Subcutaneous abdominal adipose tissue (tissue), 5 donors: ENCODE measurements around the gene GART.

Experiments
- H3K27ac ChIP-seq: one replicate; pipeline ENCODE4 v1.7.0; 2013; ENCODE audit warnings: low read depth, mild to moderate bottlenecking, inconsistent platforms, low read length, moderate library complexity
- H3K27me3 ChIP-seq, 5 donors: one replicate each; pipeline ENCODE4 v1.7.0; 2013; ENCODE audit warnings: low read length in 5 of 5, inconsistent platforms in 1 of 5; ENCODE audit not compliant: control insufficient read depth in 5 of 5, insufficient read depth in 4 of 5
- H3K36me3 ChIP-seq, 5 donors: one replicate each; pipeline ENCODE4 v1.7.0; 2013; ENCODE audit warnings: low read length in 5 of 5; ENCODE audit not compliant: control insufficient read depth in 5 of 5, insufficient read depth in 5 of 5
- H3K4me1 ChIP-seq, 5 donors: one replicate each; pipeline ENCODE4 v1.7.0; 2013; ENCODE audit warnings: low read length in 5 of 5, mild to moderate bottlenecking in 3 of 5, moderate library complexity in 1 of 5; ENCODE audit not compliant: control insufficient read depth in 5 of 5, insufficient read depth in 5 of 5
- H3K4me3 ChIP-seq, 5 donors: one replicate each; pipeline ENCODE4 v1.7.0; 2013; ENCODE audit warnings: low read length in 5 of 5, low read depth in 1 of 5
- H3K9ac ChIP-seq, 5 donors: one replicate each; pipeline ENCODE4 v1.7.0; 2013; ENCODE audit warnings: low read length in 5 of 5, mild to moderate bottlenecking in 4 of 5, moderate library complexity in 3 of 5
- H3K9me3 ChIP-seq, 5 donors: one replicate each; pipeline ENCODE4 v1.7.0; 2013; ENCODE audit warnings: low read length in 5 of 5; ENCODE audit not compliant: control insufficient read depth in 5 of 5
- donor health status: healthy.
- donor health status: healthy.
- donor health status: healthy.
- donor health status: healthy.
- donor health status: healthy.

The GART gene

DNA sequence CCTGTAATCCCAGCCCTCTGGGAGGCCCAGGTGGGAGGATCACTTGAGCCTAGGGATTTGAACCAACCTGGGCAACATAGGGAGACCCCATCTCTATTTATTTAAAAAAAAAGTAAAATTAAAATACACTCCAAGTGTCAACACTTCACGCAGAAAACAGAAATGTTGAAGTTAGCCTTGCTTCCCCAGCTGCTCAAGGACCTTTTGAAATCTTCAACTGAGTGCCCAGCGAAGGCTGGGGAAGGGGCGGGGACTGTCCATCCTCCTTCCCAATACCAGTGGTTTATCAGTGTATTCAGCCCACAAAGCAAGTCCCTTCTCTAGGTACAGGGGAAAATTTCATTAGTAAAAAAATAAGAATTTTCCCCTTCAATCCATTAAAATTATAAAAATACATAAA lies 48.2 kb downstream of the GART start:
- H3K9me3 ChIP-seq = no peaks in the 10 kb centered on the region
- H3K36me3 ChIP-seq = no peaks in the 10 kb centered on the region
- H3K9ac ChIP-seq = no peak overlapping the region
- H3K27ac ChIP-seq = no peak overlapping the region
- H3K4me3 ChIP-seq = no peak overlapping the region
- H3K4me1 ChIP-seq = peaks cover 0 to 15% (median 13%) of the 10 kb centered on the region in 5 donors
- no peaks in the 10 kb centered on the region for H3K27me3 ChIP-seq

DNA sequence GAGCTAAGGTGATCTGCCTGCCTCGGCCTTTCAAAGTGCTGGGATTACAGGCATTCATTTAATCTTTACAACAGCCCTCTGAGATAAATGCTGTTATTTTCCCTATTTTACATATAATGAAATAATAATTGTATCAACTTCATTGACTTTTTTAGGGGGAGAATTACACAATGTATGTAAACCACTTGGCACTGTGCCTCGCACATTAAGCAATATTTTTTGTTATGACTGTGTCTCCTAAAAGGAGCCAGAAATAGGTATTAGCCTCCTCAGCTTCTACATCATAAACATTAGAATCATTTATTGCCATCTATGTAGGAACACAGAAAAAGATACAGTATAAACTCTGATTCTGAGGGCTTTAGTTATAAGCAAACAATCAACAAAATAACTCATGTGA lies 49.3 kb downstream of the GART start:
- Histone ChIP-seq H3K4me1 (peaks cover 0 to 15% (median 13%) of the 10 kb centered on the region in 5 donors), H3K27ac (no peak overlapping the region), H3K9ac (no peak overlapping the region), H3K9me3 (no peaks in the 10 kb centered on the region), H3K36me3 (no peaks in the 10 kb centered on the region), H3K27me3 (no peaks in the 10 kb centered on the region), H3K4me3 (no peak overlapping the region)

DNA sequence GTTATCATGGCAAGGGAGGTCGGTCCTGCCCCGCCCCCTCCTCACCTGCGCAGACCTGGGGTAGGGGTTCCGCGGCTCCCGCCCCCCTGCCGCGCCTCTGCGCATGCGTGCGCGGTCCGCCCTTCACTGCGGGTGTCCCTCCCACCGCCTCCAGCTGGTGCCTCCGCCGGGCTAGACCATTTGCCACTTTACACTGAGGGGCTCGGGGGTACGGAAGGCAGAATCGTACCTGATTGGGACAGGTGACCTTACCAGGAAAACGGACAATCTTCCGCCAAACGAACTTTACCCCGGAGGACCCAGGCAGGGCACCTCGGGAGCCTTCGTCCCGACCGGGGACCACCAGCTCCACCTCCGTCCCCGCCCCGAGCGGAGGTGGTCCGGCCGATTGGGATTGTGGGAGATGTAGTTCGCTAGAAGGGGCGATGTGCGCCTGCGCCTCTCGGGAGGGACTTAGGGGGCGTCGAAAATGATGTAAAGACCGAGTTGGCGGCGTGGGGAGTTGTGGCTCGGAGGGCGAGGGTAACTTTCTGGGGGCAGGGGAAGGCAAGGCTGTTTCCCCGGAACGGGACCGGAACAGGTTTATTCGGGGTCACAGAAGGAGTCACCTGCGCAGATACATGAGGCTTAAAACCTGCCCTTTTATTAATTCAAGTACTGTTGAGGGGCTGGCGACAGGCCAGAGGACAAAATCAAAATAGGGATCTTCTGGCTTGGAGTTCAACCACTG lies 50.4 kb downstream of the GART start, which contains the start of gene DNAJC28:
Gene DNAJC28 (minus strand): TSS at position 344 of the 730 bp plus-strand sequence. CDS start 2,323 bp downstream, outside the sequence.
- H3K27me3 ChIP-seq = no peaks in the 10 kb centered on the region

DNA sequence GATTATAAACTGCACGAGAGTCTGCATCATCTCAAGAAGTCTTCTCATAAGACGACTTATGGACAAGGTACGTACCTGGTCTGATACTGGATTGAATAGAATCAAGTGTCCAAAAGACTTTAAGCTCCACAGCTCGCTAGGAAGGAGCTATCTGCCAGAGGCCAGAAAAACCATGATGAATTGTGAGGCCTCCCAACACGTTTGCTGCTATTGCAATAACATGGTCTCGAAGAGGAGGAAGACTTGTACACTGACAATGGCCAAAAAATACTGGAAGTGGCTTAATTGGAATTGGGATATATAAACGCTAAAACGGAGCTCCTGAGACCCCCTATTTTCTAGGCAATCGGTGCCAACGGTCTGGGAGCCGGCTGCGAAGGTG lies 50.9 kb downstream of the GART start:
- Histone ChIP-seq H3K27ac (peak overlapping the region; percentile 74), H3K9ac (peak overlapping the region in 4 of 5 donors; percentile 68 to 83 (median 78)), H3K27me3 (no peaks in the 10 kb centered on the region)

More for the DNA sequence above, 50.4 kb downstream of the GART start, which contains the start of gene DNAJC28:
- Histone ChIP-seq H3K4me3 (peak within 1 kb of the TSS; percentile 92 to 96 (median 94)), H3K4me1 (peaks cover 0 to 15% (median 13%) of the 10 kb centered on the region in 5 donors), H3K9ac (peak within 1 kb of the TSS in 4 of 5 donors; percentile 68 to 83 (median 78)), H3K9me3 (no peaks in the 10 kb centered on the region), H3K27ac (peak within 1 kb of the TSS; percentile 74), H3K36me3 (no peaks in the 10 kb centered on the region)

DNA sequence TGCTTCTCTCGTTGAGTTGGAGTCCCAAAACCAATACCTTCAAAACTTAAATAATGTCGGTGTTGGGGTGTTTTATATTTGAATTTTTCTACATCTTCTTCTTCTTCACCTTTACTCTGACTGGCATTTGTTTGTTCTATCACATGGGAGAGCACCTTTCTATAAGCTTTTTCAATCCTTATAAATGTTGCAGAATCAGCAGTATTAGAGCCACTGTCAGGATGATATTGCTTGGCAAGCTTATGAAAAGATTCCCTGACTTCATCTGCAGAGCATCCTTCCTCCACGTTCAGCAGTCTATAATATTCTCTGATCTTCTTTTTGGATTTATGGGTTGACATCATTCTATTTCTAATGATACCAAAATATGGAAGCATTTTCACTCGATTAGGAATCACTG lies 53.0 kb downstream of the GART start:
- peaks cover 0 to 15% (median 13%) of the 10 kb centered on the region in 5 donors for H3K4me1 ChIP-seq
- H3K9ac ChIP-seq = no peak overlapping the region
- H3K27ac ChIP-seq = no peak overlapping the region
- no peaks in the 10 kb centered on the region for H3K9me3 ChIP-seq
- H3K27me3 ChIP-seq = no peaks in the 10 kb centered on the region
- no peak overlapping the region for H3K4me3 ChIP-seq
- no peaks in the 10 kb centered on the region for H3K36me3 ChIP-seq

More for the DNA sequence above, 50.9 kb downstream of the GART start:
- Histone ChIP-seq H3K4me1 (peaks cover 0 to 15% (median 13%) of the 10 kb centered on the region in 5 donors), H3K9me3 (no peaks in the 10 kb centered on the region), H3K4me3 (peak overlapping the region; percentile 92 to 96 (median 94)), H3K36me3 (no peaks in the 10 kb centered on the region)

DNA sequence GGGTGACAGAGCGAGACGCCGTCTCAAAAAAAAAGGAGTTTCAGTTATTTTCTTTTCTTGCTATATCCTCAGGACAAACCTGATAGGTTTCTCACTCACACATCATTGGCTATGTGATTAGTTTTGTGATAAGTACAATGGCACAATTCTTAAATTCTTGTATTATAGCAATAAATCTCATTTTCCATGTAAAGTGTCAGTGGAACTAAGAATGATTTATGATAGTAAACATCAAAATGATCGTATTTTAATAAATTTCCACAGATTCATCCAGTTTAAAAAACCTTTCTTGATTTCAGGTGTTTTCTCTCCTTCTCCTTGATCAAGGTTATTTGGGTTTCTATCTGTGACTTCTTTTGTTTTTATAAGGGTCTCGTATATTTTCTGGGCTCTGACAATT lies 53.9 kb downstream of the GART start:
- Histone ChIP-seq H3K9me3 (no peaks in the 10 kb centered on the region), H3K9ac (no peak overlapping the region), H3K4me1 (peaks cover 0 to 15% (median 13%) of the 10 kb centered on the region in 5 donors), H3K4me3 (no peak overlapping the region), H3K36me3 (no peaks in the 10 kb centered on the region), H3K27me3 (no peaks in the 10 kb centered on the region), H3K27ac (no peak overlapping the region)

DNA sequence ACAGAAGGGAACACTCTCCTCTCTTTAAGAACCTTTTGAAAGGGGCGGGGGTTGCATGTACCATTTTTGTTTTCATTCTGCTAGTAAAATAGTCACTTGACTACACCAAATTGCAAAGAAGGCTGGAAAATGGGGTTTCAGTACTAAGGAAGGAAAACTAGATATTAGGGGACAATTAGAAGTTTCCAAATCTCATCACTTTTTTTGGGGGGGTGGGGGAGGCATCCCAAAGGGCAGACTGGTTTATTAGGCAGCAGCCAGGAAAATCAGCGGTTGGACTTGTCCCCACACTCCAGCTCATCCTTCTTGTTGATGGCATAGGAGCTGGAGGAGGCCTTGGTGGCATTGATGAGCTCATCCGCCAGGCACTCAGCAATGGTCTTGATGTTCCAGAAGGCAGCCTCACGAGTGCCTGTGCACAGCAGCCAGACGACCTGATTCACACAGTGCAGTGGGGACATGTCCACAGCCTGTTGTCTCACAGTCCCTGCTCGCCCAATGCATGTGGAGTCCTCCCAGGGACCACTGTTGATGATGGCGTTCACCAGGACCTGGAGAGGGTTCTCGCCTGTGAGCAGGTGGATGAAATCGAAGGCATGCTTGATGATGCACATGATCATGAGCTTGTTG lies 60.5 kb downstream of the GART start:
- H3K36me3 ChIP-seq = no peaks in the 10 kb centered on the region
- H3K4me3 ChIP-seq = no peak overlapping the region

DNA sequence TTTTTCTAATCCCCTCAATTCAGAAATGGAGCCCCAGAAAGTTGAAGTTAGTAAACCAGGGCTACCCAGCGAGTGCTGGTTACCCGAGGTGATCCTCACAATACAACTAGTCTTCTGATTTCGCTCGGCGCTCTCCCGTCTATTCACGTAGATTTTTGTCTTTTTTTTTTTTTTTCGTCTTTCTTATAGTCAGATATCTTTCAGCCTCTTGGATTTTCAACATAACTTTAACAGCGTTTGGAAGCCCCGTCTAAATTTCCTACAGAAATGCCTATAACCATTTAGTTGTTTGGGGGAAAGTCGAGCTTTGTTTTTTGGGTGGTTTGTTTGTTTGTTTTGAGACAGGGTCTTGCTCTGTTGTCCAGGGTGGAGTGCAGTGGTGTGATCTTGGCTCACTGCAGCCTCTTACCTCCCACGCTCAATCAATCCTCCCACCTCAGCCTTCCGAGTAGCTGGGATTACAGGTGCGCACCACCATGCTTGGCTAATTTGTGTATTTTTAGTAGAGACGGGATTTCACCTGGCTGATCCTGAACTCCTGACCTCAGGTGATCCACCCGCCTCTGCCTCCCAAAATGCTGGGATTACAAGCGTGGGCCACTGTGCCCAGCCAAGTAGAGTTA lies 61.3 kb downstream of the GART start:
- Histone ChIP-seq H3K27me3 (no peaks in the 10 kb centered on the region), H3K36me3 (no peaks in the 10 kb centered on the region), H3K9me3 (no peaks in the 10 kb centered on the region), H3K27ac (peak overlapping the region; percentile 78), H3K4me1 (peaks cover 0 to 19% (median 17%) of the 10 kb centered on the region in 5 donors), H3K4me3 (peak overlapping the region; percentile 84 to 93 (median 86)), H3K9ac (peak overlapping the region; percentile 86 to 96 (median 87))

More for the DNA sequence above, 60.5 kb downstream of the GART start:
- Histone ChIP-seq H3K9me3 (no peaks in the 10 kb centered on the region), H3K9ac (no peak overlapping the region), H3K4me1 (peaks cover 0 to 19% (median 17%) of the 10 kb centered on the region in 5 donors), H3K27me3 (no peaks in the 10 kb centered on the region), H3K27ac (no peak overlapping the region)

DNA sequence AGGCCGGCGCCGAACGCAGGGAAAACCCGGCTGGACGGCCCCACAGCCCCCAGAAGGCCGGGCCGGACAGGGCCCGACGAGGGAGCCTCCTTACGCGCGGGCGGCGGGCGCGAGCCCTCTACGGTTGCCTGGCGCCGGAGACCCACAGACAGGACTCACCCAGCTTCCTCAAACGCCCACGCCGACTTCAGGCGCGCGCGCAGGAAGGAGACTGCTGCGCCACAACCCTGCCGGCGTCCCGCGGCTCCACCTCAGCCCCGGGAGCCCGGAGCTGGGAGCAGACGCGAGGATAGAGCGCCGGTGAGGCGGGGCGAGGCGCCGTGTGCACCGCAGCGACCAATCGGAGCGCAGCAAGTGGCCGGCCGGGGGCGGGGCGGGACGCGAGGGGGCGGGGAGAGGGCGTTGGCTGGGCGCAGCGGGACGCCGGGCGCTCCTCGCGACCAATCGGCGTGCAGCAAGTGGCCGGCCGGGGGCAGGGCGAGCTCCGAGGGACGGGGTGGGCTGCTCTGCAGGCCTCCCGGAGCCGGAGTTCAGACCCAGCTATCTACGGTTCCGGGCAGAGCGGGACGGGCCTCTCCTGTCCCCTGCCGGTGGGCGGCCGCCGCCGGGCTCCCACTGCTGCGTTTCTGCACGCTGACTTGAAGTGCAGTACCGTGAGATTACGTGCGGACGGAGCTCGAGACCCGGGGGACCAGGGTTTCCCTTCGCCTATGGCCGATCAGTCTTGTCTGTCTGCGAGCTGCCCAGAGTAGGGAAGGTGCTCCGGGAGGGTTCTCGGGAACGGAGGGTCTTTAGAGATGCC lies 62.0 kb downstream of the GART start, which contains the start of gene TMEM50B:
Gene TMEM50B (minus strand): TSS at position 296 of the 802 bp plus-strand sequence. CDS start 11,089 bp downstream, outside the sequence.
- peak within 1 kb of the TSS; percentile 94 for H3K27ac ChIP-seq
- no peaks in the 10 kb centered on the region for H3K36me3 ChIP-seq
- H3K9me3 ChIP-seq = no peaks in the 10 kb centered on the region
- H3K4me3 ChIP-seq = peak within 1 kb of the TSS; percentile 89 to 95 (median 90)
- H3K9ac ChIP-seq = peak within 1 kb of the TSS; percentile 87 to 96 (median 89)
- H3K27me3 ChIP-seq = no peaks in the 10 kb centered on the region
- peaks cover 0 to 19% (median 17%) of the 10 kb centered on the region in 5 donors for H3K4me1 ChIP-seq
